Effector memory CD8-positive, alpha-beta T cell (primary cell): ENCODE data around the gene HOXC5.

Experiments used
- ATAC-seq: fragments of 150-1000 bp; cut with Tn5 transposase; replicated peaks from 2 replicates; pipeline ENCODE4 v1.10.0; 2021; ENCODE audit warnings: mild to moderate bottlenecking, moderate library complexity
- DNase-seq, 3 experiments: peaks; one replicate each; pipeline ENCODE4 v3.0.0; 2021
- H3K27ac Mint-ChIP-seq, 2 donors: one replicate each; pipeline ENCODE4 v1.8.0; 2022; ENCODE audit warnings: mild to moderate bottlenecking in 2 of 2, mixed read lengths in 2 of 2, moderate library complexity in 2 of 2
- H3K27me3 Mint-ChIP-seq, 2 donors: one replicate each; pipeline ENCODE4 v1.8.0; 2022; ENCODE audit warnings: mixed read lengths in 2 of 2
- H3K36me3 Mint-ChIP-seq: one replicate; pipeline ENCODE4 v1.8.0; 2022; ENCODE audit warnings: mild to moderate bottlenecking, moderate library complexity, mixed read lengths; ENCODE audit not compliant: insufficient read depth
- H3K4me1 Mint-ChIP-seq, 2 donors: one replicate each; pipeline ENCODE4 v1.8.0; 2022; ENCODE audit warnings: low read depth in 2 of 2, mixed read lengths in 2 of 2
- H3K4me3 Mint-ChIP-seq, 2 donors: one replicate each; pipeline ENCODE4 v1.8.0; 2022; ENCODE audit warnings: mild to moderate bottlenecking in 2 of 2, mixed read lengths in 2 of 2, moderate library complexity in 2 of 2
- H3K9me3 Mint-ChIP-seq, 2 donors: one replicate each; pipeline ENCODE4 v1.8.0; 2022; ENCODE audit warnings: mixed read lengths in 2 of 2

Gene HOXC5

DNA sequence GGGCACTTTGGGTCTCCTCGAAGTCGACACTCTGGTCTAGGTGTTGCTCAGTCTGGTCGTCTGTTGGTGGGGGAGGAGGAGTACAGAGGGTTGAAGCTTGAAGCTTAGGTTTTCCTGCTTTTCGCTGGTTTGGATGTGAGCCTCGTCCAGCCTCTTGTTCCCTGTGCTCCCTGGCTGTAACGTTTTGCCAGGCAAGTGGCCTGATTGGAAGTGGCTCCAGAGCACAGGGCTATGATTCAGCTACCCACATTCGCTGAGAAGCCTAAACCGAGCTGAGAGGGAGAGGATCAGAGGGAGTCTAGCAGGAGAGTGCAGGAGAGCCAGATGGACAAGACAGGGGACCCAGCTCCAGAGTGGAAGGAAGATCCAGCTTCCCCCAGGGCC, 41.8 kb upstream of the HOXC5 start:
- no peak for DNase-seq
- Mint-ChIP-seq H3K27me3 (peaks cover 99 to 100% of the 10 kb centered on the region in 2 donors), H3K4me3 (no peak overlapping the region), H3K4me1 (peaks cover 52 to 55% of the 10 kb centered on the region in 2 donors), H3K9me3 (no peaks in the 10 kb centered on the region), H3K36me3 (peaks cover 13% of the 10 kb centered on the region), H3K27ac (no peak overlapping the region)
- no peak for ATAC-seq

DNA sequence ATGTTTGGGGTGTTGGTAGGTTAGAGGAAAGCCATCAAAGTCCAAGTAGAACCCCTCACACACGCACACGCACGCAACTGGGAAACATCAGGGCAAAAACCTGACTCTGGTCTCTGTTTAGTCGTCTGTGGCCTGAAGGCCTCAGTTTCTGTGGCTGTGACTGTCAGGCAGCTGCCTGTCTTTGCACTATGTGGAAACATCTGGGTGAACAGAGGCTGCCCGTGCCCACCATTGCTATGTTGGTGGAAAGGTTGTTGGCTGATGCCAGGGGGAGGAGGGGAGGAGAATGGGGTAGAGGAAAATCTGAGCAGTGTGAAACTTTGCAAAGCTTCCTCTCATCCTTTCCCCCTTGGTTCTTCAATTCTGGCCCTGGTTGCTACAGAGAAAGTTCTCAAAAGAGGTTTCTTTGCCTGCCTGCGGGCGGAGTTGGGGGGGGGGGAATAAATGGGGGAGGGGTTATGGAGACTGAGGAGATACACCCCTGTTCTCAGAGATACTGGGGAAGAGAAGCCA, 40.4 kb upstream of the HOXC5 start:
- H3K27me3 Mint-ChIP-seq, result peaks cover 99 to 100% of the 10 kb centered on the region in 2 donors
- peaks cover 51 to 52% of the 10 kb centered on the region in 2 donors for H3K4me1 Mint-ChIP-seq
- no peaks in the 10 kb centered on the region for H3K9me3 Mint-ChIP-seq
- H3K36me3 Mint-ChIP-seq, result peaks cover 16% of the 10 kb centered on the region
- DNase-seq (no peak), ATAC-seq (no peak)
- no peak overlapping the region for H3K27ac Mint-ChIP-seq
- no peak overlapping the region for H3K4me3 Mint-ChIP-seq

DNA sequence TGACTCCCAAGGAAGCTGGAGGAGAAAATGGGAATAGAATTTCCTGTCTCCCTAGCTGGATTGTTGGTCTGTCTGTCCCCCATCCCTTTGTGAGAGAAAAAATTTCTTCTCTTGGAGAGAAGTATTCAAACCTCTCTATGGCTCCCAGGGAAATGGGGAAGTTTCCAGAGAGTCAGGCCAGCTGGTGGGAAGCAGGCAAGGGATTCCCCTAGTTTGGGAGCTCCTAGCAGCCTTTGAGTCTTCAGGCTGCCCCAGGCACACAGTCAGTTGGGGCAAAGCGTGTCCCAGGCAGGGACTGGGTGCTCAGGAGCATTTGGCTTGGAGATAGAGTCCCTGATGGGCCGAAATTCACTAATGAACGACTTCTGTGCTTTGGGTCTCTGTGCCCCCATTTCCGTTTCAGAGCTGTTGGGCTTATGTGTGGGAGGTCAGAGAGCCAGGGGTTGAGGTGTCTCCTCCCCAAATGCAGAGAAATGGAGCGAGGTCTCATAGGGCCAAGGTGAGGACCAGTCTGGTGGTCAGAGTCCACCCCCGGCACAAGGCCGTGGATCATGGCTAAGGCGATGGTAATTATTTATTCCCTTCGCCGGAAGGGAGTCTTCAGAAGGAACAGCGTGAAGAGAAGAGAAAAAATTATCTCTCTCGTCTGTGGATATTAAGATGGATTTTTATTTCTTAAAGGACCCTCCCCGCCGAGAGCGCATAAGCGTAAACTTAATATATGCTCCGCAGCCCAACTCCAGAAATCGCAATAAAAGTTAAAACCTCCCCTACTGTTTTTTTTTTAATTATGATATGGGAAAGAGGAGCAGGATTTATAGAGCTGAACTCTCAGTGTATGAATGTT, 39.5 kb upstream of the HOXC5 start:
- Mint-ChIP-seq H3K9me3 (no peaks in the 10 kb centered on the region), H3K4me1 (peaks cover 50 to 52% of the 10 kb centered on the region in 2 donors), H3K4me3 (peak overlapping the region; percentile 78 to 88), H3K36me3 (peaks cover 18% of the 10 kb centered on the region), H3K27ac (peak overlapping the region in 1 of 2 donors; percentile 22), H3K27me3 (peaks cover 99 to 100% of the 10 kb centered on the region in 2 donors)
- DNase-seq, result no peak
- no peak for ATAC-seq

DNA sequence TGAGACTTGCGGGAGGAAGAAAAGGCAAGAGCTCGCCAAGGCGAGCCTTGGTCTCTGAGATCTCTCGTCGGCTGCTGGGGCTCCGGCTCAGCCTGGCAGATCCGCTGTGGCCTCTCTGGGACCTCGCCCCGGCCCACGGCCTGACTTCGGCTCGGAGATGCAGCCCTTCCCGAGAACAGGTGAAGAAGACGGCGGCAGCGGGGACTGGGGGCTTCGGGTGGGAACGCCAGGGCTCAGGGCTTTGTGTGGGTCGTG, 38.9 kb upstream of the HOXC5 start:
- H3K36me3 Mint-ChIP-seq, result peaks cover 21% of the 10 kb centered on the region
- peaks cover 47 to 48% of the 10 kb centered on the region in 2 donors for H3K4me1 Mint-ChIP-seq
- H3K27ac Mint-ChIP-seq, result peak overlapping the region in 1 of 2 donors; percentile 22
- ATAC-seq (no peak), DNase-seq (no peak)
- peaks cover 99 to 100% of the 10 kb centered on the region in 2 donors for H3K27me3 Mint-ChIP-seq
- H3K4me3 Mint-ChIP-seq, result peak overlapping the region; percentile 78 to 88
- no peaks in the 10 kb centered on the region for H3K9me3 Mint-ChIP-seq

DNA sequence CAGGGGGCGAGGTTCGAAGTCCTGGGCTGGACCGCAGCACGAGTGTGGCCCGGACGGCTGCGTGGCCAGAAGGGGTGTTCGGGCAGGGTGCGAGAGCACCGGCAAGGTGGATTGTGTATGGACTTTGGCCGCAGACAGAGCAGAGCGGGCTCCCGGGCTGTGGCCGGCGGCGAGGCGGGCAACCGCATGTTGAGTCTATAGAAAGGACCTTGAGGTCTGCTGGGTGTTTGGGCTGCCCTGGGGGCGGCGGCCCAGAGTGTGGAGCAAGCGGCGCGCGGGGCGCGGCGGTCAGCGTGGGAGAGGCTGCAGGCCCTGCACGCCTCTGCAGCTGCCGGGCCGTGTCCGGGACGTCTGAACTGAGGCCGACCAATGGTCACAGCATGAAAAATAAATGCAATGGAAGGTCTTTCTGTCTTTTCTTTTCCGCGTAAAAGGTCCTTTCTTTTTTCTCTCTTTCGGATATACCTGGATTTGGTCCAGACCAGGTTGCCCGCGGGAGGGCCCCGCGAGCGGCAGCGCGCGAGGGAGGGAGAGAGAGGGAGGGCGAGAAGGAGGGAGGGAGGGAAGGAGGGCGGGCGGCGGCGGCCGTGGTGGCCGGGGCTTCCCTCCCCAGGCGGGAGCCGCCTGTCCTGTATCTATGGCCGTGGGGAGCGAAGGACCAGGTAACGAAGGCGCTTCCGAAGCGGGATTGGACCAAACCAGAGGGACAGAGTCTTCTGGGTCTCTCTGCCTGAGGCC, 38.4 kb upstream of the HOXC5 start:
- DNase-seq, result no peak
- ATAC-seq, result no peak
- Mint-ChIP-seq H3K27ac (peak overlapping the region in 1 of 2 donors; percentile 22), H3K27me3 (peaks cover 99 to 100% of the 10 kb centered on the region in 2 donors), H3K4me3 (peak overlapping the region; percentile 88), H3K36me3 (peaks cover 21% of the 10 kb centered on the region), H3K9me3 (no peaks in the 10 kb centered on the region), H3K4me1 (peaks cover 43 to 44% of the 10 kb centered on the region in 2 donors)

DNA sequence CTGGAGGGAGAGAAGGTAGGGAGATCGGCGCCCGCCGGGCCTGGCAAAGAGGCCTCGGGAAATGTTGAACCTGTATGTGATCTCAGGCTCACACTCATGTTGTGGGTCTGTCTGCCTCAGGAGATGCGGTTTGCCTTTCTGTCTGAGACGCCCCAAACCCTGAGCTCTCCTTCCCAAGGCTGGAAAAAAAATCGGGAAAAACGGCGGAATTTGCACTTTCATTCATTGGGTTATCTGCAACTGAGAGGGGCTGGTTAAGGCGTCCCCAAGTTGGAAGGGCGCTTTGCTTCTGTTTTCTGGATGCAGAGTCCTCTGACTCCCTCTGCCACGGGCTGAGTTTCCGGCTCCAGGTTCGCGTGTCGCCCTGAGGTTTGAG, 37.9 kb upstream of the HOXC5 start:
- Mint-ChIP-seq H3K27me3 (peaks cover 99 to 100% of the 10 kb centered on the region in 2 donors), H3K27ac (no peak overlapping the region)
- ATAC-seq, result peak; percentile 52

DNA sequence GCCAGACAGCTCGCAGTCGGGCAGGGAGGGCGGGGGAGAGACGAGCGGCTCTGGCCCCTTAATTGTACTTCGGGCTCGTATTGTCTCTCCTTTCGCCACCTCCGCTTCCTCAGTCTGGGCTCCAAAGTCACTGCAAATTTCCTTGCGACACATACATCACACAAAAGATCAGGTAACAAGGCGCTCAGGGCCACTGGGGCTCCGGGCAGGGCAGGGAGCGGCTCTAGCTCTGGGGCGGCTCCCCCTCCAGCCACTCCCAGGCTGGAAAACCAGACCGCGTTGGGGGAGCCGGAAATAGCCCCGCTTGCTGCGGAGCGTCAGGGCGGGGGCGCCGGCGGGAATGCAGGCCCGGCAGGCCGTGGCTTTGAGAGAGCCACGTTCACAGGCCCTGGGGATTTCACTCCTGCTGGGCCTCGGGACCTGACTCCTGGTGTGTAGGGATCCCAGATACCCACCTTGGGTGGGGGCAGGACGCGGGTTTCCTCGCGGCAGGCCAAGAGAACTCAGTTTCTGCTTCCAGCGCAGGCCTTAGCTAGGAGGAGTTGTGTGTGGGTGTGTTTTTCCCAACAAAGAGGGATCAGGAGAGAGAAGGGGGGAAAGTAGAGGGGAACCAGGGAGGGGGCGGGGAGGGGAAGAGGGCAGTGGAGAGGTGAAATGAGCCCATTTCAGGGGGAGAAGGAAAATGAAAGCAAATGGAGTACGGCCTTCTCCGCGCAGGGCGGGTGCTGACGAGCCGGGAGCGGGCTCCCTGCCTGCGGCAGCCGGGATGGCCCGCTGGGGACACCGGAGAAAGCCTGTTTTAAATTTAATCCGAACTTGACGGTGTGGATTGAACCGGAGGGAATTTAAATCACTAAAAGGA, 37.2 kb upstream of the HOXC5 start:
- H3K36me3 Mint-ChIP-seq, result peaks cover 23% of the 10 kb centered on the region
- H3K4me1 Mint-ChIP-seq, result peaks cover 34 to 36% of the 10 kb centered on the region in 2 donors
- peak; percentile 47 for ATAC-seq
- DNase-seq, result no peak
- peaks cover 99 to 100% of the 10 kb centered on the region in 2 donors for H3K27me3 Mint-ChIP-seq
- H3K4me3 Mint-ChIP-seq, result peak overlapping the region; percentile 88
- H3K27ac Mint-ChIP-seq, result peak overlapping the region; percentile 49 to 58
- no peaks in the 10 kb centered on the region for H3K9me3 Mint-ChIP-seq

More for the DNA sequence above, 37.9 kb upstream of the HOXC5 start:
- no peaks in the 10 kb centered on the region for H3K9me3 Mint-ChIP-seq
- DNase-seq, result no peak
- H3K4me1 Mint-ChIP-seq, result peaks cover 41 to 43% of the 10 kb centered on the region in 2 donors
- peak overlapping the region; percentile 88 for H3K4me3 Mint-ChIP-seq
- H3K36me3 Mint-ChIP-seq, result peaks cover 25% of the 10 kb centered on the region

DNA sequence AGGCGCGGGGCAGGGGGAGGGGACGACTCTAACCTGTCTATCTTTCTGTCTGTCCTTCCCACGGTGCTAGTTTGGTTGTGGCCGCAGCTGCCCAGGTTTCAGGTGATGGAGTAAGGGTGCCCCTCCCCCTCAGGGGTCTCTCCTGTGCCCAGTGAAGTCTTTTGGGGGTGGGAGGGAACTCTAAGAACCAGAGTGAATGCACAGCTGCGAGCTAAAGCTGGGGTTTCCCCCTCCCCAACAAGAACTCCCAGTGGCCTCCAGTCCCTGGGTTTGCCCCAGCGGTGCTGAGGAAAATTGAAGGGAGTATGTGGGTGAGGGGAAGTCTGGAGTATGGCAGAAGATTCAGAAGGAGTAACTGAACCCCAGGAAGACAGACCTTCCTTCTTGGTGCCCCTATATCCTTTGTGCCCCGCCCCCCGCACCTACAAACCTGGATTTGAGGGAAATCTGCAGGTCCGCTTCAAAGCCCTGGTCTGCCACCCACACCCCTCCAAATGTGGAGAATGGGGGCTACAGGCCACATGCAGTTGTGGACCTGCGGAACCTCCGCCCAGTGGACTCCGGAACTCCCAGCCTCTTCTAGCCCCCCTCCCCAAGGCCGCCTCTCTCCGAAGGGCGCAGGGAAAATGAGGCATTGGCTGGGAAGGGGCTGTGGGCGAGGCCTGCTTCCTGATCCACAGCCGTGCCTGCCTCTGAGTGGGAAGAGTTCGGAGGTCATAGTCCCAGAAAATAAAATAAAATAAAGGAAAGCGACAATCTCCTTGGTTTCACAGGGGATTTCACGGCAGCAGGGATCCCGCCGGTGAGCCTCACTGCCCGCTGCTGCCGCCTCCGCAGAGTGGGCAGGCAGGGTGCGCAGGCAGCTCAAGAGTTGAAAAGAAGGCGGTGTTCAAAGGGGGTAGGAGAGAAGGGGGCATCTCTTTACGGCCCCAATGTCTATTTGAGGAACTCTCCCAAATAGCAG, 36.3 kb upstream of the HOXC5 start:
- peaks cover 23% of the 10 kb centered on the region for H3K36me3 Mint-ChIP-seq
- no peak overlapping the region for H3K27ac Mint-ChIP-seq
- peak overlapping the region; percentile 88 for H3K4me3 Mint-ChIP-seq
- peaks cover 99 to 100% of the 10 kb centered on the region in 2 donors for H3K27me3 Mint-ChIP-seq
- peaks cover 30 to 32% of the 10 kb centered on the region in 2 donors for H3K4me1 Mint-ChIP-seq
- no peak for DNase-seq
- H3K9me3 Mint-ChIP-seq, result no peaks in the 10 kb centered on the region
- no peak for ATAC-seq

DNA sequence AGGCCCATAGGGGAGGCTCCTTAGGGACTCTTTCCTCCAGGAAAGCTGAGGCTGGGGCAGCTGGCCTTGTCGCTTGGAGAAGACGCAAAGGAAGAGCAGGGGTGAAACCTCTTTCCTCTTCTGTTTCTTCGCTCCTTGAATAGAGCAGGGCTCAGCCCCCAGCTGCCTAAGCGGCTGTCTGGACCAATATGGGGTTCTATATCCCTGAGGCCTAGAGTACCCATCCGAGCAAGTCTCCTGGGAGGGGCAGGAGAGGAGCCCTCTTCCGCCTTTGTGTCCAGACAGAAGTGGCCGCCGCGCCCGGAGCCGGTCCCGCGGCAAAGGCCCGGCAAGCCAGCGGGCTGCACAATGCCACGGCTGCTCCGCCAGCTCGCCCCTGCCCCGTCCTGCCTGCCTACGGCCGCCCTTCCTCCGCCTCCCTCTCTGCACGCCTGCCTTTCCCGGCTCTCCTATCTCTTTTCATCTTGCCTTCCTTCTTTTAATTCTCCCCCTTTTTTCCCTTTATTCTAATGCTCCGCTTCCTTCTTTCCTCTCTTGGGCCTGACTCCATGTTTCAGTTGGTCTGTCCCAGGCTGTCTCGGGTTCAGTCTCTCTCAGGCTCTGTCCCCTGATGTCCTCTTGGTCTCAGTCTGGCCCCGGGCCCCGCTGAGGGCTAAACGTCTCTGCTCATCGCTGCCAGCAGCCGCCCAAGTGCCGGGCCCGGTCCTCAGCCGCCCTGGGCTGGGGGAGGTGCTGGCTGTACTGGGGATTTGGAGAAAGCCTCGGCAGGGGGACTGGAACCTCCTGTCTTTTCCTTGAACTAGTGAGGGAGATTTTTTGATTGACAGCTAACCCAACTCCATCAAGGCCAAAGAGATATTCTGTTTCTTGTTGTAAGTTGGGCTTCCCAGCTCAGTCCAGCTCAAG, 35.4 kb upstream of the HOXC5 start:
- no peak overlapping the region for H3K27ac Mint-ChIP-seq

DNA sequence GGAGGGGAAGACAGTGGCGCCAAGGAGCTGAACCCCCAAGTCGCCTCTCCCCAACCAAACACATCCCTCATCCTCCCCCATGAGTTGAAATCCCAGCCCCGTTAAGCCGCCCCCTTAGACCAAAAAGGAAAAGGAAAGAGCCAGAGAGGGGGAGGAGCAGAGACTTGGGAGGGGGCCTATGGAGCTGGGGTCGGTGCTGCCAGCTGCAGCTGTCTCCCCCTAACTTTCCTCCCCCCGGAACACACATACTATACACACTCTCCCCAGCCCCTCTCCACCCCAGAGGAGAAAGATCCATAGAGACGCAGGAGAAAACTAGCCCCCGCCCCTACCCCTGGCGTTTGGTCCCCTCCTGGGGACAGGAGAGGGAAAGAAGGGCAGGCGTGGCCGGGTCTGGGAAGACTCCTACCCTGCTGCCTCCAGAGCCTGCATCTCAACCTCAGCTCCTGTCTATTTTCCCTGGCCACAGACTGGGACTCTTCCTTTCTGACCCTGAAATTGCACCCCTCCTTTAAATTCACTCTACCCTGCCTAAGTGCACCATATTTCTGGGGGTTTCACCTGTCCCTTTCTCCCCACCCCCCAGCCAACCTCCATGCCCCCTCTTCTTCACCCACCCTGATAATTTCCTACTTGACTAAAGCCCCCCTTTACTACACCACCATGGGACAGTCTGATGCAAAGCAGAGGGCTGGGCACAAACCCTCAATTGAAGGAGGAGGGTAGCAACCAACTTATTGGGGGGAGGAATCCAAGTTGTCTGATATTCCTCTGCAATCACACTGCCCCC, 34.5 kb upstream of the HOXC5 start:
- Mint-ChIP-seq H3K4me1 (peaks cover 32 to 33% of the 10 kb centered on the region in 2 donors), H3K36me3 (peaks cover 23% of the 10 kb centered on the region), H3K4me3 (no peak overlapping the region), H3K27me3 (peaks cover 99 to 100% of the 10 kb centered on the region in 2 donors), H3K9me3 (no peaks in the 10 kb centered on the region), H3K27ac (no peak overlapping the region)
- ATAC-seq, result no peak
- DNase-seq, result no peak

More for the DNA sequence above, 35.4 kb upstream of the HOXC5 start:
- no peaks in the 10 kb centered on the region for H3K9me3 Mint-ChIP-seq
- DNase-seq (no peak), ATAC-seq (no peak)
- H3K4me1 Mint-ChIP-seq, result peaks cover 32% of the 10 kb centered on the region in 2 donors
- peaks cover 99 to 100% of the 10 kb centered on the region in 2 donors for H3K27me3 Mint-ChIP-seq
- H3K4me3 Mint-ChIP-seq, result peak overlapping the region in 1 of 2 donors; percentile 25
- peaks cover 23% of the 10 kb centered on the region for H3K36me3 Mint-ChIP-seq

DNA sequence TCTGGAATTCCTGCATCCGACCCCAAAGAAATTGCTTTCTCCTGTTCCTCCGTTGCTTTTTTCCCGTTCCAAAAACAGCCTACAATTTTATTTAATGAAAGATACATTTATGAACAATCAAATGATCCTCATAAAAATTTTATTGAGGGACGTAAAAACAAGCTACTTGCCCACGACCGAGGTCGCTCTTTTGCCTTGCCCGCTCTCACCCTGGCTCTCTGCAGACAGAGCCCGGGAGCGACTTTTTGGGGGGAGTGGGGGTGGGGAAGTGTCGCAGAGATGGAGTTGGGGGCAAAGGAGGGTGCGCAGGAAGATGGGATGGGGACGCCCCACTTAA, 34.0 kb upstream of the HOXC5 start:
- H3K27me3 Mint-ChIP-seq, result peaks cover 99 to 100% of the 10 kb centered on the region in 2 donors
- DNase-seq (no peak), ATAC-seq (no peak)
- H3K36me3 Mint-ChIP-seq, result peaks cover 21% of the 10 kb centered on the region
- peaks cover 28 to 30% of the 10 kb centered on the region in 2 donors for H3K4me1 Mint-ChIP-seq
- no peak overlapping the region for H3K27ac Mint-ChIP-seq
- H3K9me3 Mint-ChIP-seq, result no peaks in the 10 kb centered on the region
- no peak overlapping the region for H3K4me3 Mint-ChIP-seq
